ENCODE results near the gene SKAP1.

DNA sequence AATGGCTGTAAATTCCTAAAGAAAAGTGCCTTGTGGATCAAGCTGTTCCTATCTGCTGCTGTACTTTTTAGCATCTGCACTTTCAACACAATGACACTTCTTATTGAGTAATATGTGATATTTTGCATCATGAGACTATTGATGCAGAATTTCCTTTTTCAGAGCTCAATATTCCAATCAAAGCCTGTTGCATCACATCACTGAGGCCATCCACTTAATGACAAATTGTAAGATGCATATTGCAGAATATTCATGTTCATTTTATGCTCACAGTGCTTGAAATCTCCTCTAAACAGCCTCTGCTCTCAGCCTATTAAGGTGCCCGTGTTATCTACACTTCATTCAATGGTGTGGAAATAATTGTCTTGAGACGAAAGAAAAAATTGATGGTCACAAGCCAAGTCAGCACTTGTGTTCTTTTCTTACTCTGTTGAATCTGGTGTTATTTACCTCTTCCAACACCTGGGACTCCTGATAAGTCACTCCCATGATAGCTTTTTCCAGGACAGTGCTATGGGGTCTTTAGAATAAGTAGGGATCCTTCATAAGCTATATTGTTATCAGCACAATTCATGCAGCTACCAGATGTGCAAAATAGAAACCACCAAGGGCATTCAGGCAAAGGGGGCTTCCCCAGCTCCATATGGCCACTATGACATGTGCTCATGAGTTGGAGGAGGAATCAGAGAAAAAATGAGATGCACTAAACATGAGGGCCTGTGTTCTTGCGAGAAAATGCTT is 9.3 kb upstream of the SKAP1 start:
- no peak for TF ChIP-seq CTCF (IDR thresholded peaks at IDR 0.05)
- TF ChIP-seq POLR2A (IDR thresholded peaks at IDR 0.05), result no peak

Data from thyroid gland (tissue), 4 donors.